Daoy (cell line): ENCODE measurements around the gene SHISA6. TPM values are rescaled to one million over a fixed set of nuclear protein-coding genes. Genes with fewer than 3 reads are reported as not detected.

ENCODE experiments used
- DNase-seq: peaks from one replicate; pipeline ENCODE4 v3.0.0-alpha.2; 2015; ENCODE audit warnings: low read depth
- total RNA-seq: library from RNA; depleted of rRNA; stranded (reverse); fragments of >200 nt; shearing (Covaris generic); gene quantifications from 2 replicates; pipeline ENCODE4 v1.2.3, GENCODE V29; 2014

SHISA6 gene
- total RNA-seq, 1 experiment from 2014 or later: not detected

DNA sequence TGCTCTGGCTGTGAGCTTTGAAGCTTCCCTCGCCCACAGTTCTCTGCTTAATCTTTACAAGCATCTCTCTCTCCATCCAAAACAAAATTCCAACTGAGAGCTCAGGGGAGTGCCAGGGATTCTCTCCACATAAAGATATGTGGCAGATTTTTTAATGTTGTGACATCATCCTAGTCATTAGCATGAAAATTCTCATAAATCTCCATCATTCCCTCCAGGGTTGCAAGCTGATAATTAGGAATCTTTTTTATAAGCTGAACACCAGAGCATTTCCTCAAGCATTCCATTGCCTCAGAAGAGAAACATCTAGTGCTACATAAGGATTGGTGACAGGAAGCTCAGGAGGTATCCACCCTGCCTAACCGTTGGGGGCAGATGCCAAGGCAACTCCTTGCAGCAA lies 274.9 kb downstream of the SHISA6 start:
- no peak for DNase-seq

DNA sequence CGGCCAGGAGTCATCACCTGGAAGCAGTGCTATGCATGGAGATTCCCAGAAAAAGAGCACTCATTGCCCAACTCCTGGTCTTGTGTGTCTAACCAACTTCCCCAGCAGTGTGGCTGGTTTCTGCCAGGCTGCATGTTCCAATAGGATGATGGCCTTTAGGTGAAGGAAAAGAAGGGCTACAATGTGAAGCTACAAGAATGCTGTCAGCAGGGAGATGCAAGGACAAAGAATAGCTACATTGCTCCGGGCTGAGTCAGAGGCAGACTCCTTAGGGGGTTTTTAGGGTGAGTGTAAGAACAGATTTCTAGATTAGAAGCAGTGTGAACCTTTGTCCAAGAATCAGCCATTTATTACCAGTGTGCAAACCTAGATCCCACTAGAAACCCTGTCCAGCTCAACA lies 294.2 kb downstream of the SHISA6 start:
- no peak for DNase-seq

DNA sequence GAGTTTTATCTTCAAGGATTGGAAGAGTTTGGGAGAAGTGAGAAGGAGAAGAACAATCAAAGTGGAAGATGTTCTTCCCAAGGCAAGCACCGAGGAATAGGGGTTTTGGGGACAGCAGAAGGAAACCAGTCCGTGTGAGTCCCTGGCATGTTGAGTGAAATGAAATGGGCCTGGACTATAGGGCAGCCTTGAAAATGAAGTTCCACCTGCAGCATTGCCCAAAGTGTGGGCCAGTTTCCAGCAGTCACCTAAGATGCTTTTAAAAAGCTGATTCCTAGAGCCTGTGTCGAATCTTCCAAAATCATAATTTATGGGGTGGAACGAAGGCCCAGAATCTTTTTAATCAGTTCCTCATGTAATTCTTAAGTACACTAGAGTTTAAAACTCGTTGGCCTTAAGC lies 297.4 kb downstream of the SHISA6 start:
- no peak for DNase-seq

DNA sequence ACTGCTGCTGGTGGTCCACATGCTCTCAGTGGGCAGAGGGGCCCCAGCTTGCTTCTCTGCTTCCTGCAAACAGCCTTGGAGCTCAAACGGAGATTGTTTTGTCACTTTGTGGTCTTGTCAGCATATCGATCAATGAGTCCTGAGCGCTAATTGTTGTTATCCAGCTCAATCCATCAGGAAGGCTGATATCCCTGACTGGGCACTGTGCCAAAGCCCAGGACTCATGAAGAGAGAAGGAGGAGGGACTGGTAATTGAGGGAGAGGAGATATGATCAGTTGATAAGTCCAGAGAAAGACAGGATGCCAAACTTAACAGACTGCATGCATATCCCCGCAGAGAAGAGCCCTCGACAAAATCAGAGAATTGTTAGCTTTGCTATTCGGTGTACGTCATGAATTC lies 298.6 kb downstream of the SHISA6 start:
- DNase-seq: no peak

DNA sequence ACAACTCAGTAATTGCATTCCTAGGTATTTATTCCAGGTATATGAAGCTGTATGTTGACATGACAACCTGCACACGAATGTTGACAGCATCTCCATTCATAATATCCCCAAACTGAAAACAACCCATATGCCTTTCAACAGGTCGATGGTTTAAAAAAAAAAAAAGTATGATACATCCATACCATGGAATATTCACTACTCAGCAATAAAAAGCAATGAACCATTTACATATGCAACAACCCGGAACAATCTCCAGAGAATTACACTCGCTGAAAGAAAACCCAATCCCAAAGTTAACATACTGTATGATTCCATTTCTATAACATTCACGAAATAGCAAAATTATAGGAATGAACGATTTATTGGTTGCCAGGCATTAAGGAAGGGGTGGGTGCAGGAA lies 304.0 kb downstream of the SHISA6 start:
- DNase-seq: no peak

DNA sequence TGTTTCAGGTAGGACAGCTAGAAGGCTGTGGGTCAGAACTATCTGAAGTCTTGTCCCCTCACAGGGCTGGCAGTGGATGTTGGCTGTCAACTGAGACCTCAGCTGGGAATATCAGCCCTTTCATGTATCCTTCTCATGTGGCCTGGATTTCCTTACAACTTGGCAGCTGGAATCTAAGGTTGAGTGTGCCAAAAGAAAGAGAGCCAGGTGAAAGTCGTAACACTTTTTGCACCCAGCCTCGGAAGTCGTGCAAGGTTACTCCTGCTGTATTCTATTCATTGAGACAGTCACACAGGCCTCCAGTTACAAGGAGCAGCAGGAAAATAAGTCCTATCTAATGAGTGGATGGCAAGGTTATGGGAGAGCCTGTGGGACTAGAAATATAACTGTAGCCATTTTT lies 304.7 kb downstream of the SHISA6 start:
- DNase-seq: no peak

DNA sequence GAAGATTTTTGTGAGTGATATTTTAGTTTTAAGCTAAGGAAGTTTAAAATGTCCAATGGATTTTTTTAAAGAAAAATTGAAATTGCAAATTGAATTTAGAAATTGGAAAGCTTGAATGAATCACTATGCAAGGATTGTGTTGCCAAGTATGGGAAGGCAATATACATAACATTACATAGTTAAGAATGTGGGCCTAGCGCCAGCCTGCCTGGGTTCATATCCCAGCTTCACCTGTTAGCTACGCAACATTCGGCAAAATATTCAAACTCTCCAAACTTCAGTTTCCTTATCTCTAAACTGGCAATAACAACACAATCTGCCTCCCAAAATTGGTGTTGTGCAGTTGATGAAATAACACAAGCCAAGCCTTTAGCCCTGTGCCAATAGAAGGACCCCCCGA lies 306.8 kb downstream of the SHISA6 start:
- no peak for DNase-seq

DNA sequence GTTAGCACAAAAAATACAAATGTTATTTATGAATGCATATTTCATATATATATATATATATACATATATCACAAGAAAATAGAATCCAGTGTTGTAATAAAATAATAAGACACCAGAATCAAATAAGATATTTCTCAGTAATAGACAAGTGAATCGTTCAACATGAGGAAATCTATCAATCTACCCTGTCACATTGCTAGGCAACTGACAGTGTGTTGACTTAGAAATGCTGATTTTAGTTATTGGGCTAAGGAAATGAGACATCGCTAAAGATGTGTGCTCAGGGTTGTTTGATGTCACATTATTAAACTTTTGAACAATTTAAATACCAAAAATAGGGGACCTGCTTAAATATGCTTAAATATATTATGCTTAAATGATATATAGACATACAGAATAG lies 307.4 kb downstream of the SHISA6 start:
- no peak for DNase-seq

DNA sequence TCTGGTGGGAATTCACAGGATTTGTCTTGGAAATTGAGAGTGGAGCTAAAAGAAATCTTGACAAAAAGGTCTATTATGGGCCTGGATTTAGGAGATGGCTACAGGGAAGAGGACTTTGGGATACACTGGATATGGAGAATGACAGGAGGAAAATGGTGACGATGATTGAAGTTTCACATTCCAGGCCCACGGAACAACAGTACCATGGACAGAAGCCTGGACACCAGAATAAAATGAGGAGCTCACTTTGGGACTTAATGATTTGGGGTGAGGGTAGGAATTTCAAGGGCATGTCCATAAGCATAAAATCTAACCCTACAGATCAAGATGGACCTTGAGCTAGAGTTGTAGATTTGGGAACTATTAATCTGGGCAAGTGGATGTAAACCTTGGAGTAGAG lies 309.4 kb downstream of the SHISA6 start:
- DNase-seq: no peak

DNA sequence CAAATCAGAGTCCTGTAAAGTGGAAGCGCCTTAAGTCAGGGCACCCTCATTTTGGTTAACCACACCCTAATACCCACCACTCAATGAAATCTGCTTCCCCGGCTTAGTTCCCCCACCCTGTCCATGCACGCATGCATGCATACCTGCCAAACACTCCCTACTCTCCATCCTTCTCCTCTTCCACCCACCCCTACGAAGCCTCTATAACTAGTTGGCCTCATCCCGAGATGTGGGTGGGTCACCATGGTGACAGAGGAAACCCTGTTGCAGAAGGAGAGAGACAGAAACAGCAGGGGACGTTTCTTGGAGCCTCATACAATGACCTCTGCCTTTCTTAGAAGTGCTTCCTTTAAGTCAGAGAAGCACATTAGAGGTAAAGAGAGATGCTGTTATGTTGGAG lies 310.4 kb downstream of the SHISA6 start:
- no peak for DNase-seq

DNA sequence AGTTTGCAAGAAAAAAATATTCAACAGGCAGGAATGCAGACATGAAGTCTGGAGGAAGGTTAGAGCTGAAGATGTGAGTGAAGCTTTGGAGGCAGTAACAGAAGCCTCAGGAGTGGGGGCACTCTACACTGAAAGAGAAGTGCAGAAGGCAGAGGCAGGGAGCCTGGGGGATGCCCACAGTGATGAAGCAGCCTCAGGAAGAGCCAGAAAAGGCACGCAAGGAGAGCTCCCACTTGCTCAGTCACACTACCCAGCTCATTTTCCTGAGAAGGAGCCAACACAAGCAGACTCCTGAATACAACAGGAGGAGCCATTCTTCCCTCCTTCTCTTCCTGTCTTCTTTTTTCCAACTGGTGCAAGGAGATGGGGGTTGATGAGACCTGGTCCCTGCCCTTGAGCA lies 312.1 kb downstream of the SHISA6 start:
- no peak for DNase-seq

DNA sequence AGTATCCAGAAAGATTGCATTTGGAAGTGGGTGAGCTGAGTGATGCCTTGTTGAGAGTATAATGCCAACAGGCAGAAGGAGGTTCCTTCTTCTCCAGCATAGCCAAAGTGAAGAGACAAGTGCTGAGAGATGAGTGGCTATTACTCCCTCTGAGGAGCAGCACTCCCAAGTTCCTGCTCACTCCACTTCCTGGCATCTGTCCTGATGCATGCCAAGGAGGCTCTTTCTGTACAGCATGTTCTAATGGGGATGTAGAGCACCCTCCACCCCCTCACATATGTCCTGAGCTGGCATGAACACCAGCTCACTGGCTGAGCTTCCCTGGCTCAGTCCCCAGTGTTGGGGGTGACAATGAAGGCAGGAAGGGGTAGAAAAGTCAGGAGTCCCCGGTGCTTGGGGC lies 313.0 kb downstream of the SHISA6 start:
- no peak for DNase-seq

DNA sequence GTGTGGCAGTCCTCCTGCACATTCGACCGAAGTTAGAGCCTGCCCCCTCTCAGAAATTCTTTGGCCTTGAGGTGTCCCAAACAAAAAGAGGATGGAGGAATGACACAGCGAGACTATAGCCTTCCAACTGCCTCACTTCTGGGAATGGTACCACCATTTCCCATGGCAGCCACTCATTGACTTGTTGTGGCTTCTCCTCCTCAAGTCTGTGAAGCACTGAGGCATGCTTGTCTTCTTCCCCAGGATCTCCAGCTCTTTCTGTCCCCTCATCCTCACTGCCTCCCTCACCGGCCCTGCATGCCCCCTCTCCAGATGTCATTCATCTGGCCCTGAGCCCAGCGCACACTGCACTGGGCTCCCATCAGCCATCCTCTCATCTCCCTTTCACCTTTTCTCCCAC lies 313.5 kb downstream of the SHISA6 start:
- DNase-seq: no peak

DNA sequence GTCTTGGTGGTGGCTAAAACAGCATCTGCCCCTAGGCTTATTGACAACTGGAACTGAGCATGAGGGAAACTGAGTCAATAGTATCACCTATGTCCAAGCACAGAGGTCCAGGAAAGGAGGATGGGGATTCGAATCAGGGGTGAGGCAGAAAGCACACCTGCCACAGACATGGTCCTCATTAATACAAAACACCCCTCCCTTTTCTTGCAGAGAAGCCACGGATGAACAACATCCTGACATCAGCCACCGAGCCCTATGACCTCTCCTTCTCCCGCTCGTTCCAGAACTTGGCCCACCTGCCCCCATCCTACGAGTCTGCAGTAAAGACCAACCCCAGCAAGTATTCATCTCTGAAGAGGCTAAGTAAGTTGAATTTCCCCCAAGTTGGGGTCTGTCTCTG lies 314.5 kb downstream of the SHISA6 start:
- DNase-seq: no peak

DNA sequence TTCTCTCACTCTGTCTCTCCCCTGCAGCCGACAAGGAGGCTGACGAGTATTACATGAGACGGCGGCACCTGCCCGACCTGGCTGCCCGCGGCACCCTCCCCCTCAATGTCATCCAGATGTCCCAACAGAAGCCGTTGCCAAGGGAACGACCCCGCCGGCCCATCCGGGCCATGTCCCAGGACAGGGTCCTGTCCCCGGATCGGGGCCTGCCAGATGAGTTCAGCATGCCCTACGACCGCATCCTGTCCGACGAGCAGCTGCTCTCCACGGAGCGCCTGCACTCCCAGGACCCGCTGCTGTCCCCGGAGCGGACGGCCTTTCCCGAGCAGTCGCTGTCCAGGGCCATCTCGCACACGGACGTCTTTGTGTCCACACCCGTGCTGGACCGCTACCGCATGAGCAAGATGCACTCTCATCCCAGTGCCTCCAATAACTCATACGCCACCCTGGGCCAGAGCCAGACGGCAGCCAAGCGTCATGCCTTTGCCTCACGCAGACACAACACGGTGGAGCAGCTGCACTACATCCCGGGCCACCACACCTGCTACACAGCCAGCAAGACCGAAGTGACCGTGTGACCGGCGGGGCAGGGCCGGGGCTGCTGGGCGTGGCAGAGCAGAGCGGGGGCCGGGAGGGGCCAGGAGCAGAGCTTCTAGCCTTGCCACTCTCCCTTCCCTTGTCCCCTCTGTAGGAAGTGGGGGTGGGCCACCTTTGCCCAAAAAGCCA lies 316.9 kb downstream of the SHISA6 start:
- DNase-seq: no peak

DNA sequence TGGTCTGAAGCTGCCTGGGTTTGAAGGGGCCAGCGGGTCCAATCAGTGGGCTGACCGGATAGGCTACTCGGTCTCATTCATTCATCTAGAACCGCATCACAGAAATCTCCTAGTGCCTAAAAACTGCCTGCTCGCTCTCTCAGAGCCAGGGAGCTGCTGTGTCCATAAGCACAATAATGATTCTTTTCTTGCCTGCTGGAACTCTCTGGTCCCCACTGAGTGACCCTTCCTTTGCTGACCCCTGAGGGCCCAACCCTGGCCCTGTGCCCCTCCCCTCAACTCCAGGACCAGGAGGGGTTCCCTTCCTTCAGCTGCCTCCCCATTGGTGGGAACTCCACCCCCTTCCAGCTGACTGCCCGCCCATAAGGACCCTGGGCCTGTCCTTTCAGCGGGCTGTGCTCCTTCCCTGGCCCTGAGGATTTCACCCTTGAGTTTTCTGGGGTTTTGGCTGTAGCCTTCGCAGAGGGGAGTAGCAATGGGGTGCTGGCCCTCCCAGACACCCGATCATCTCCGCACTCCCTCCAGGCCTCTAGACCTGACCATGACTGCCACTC lies 317.7 kb downstream of the SHISA6 start:
- DNase-seq: no peak

DNA sequence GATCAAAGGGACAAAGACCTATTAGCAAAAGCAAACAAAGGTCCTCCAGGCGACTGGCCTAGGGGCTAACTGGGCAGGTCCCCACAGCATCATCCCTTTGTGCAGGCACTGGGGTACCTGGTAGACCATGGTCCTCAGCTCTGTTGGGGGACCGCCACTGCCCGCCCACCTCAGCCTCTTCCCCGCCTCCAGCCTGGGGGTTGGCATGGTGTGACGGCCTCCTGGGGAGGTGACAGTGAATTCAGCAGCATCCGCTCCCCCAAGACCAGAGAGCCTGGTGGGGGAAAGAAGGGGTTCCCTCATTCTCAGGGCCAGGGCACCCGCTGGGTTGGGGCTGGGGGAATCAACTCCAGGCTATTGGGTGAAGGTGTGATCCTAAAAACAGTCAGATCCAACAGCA lies 318.6 kb downstream of the SHISA6 start:
- no peak for DNase-seq

DNA sequence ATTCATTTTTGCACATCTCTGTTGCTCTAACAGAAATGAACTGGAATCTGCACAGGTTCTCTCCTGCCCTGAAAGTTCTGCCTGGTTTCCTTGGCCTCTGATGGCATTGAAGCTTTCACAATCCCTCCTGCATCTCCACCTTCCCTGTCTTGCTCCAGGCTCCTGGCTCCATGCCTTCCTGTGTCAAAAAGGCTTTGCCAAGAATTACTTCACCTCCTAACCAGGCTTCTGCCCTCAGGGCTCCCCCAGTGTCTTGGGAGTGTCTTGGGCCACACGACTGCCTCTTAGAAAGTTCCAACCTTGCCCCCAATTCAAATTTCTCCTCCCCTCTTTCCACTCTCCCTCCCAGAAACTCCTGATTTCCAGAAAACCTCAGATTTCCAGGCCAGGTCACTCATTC lies 320.3 kb downstream of the SHISA6 start:
- no peak for DNase-seq

DNA sequence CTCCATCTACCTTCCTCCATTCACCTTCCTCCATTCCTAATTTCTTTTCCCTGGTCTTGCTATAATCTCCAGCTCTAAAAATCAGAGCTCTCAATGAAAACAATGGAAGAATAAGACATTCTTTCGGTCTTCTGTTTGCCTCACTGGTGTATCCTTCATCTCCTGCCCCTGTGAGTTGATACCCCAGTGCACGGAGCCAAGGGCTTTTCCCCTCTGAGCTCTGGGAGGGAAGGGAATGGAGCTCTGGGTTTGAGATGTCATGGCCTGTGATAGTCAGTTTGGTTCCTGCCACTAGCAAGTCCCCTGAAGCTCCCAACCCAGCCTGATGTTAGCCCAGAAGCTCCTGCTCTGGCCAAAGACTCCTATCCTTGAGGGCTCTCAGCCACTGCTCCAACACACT lies 320.7 kb downstream of the SHISA6 start:
- DNase-seq: no peak

DNA sequence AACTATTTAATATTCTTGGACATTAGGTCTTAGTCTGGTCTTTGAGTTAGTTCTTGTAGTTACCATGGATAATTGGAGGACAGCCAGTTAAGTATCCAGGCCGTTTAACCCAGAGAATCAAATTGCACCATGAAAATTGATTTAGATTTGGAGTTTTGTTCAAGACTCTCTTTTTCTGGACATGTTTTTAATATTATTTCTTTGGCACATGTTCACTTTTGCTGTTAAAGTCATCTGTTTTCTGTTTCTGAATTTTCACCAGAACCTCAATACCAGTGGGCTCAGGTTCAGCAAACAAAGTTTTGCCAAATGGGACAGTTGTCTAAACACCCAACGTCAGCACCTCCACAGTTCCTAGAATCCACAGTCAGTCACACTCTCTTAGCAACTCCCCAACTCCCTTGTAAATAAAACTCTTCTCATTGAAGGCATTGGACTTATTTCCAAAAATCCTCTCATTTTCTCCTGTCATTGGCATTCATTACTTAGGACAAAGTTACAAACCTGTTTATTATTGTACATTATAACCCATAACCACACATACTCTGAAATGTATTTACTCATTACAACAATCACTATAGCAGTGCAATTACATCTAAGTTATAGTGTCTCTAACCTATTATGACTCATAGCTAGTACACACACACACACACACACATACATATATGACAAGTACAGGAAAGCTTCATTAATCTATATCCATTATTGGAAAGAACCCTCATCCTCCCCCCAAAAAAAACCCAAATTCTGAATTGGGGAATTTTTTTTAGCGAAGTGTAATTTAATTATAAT lies 323.8 kb downstream of the SHISA6 start:
- DNase-seq: no peak

DNA sequence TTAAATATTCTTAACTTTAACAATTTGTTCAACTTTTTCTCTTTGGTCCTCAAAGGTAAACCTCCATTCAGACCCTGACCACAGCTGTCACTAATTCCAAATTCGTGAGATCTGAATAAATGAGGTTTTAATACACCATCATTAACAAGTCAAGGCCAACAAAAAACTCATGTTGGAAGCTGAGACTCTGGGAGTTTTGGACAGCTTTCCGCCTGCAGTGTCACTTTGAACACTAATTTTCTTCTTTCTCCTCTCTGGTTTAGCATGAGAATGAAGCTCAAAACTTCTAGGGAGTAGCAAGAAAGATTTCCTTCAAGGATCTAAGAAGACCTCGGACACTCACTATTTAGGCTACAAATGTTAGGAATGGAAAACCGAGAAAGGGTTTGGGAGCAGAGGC lies 324.6 kb downstream of the SHISA6 start:
- DNase-seq: no peak

DNA sequence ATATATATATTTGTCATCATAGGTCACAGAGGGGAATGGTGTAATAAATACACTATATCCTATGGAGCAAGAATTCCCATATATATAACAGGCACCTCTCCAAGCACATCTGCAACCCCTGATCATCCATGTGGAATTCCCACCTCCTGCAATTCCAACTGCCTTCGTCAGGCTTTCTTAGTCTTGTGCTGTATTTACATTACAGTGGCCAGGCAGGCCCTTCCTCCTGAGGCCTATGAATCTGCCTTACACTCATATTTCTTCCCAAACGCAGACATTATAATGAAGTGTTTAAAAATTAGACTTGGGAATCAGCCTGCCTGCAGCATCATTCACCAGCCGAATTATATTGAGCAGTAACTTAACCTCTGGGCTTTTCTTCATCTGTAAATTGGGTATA lies 338.0 kb downstream of the SHISA6 start:
- DNase-seq: no peak

DNA sequence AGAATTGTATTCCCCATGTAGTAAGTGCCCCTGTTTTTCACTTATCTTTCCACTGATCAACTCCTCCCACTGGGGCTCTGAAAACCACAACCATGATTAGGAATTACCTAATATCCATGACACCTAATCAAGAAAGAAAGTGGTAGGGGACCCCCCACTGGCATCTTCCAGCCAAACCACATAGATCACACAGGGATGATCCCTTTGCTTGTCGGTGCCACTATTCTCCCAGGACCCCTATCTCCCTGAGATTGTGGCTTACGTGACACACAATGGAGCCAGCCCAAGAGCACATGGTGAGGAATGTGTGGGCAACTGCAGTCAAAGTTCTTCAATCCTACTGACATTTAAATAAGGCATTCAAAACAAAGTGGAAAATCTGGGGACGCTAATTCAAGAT lies 339.7 kb downstream of the SHISA6 start:
- DNase-seq: no peak
